ENCODE data around the gene BABAM2.

The BABAM2 gene

DNA sequence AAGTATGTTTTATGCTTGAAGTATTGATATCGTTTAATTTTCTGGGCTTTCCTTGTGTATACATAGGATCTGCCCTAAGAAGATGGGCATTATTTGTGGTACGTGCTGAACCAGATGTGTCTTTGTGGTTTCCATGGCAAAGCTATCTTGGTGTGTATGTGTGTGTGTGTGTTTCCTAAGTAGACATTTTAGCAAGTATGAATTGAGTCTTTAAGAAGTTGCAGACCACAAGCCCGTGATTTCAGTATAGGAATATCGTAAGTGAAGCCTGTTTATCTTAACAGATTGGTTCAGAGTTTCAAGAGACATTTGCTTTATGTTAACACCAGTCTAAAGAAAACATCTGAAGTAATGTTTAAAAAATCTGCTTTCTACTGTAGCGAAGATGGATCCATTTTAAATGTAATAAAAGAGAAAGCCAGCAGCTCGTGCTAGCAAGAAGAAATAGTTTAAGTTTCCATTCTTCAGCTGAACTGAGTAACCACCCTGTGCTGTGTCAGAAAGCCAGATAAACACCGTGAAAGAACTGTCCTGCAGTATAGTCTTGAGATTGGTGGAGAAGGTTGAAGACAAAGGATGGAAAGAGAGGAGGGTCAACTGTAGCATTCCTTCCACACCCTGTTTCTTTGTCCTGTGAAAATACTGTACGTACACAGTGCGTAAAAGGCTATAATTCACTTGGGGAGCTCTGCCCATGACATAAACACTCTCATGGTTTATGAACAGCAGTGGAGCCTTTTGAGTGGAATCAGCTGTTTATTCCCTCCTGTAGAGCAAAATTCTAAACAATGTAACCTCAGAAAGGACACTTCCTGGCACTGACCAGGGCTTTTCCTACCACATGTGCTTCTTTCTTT, 410.2 kb downstream of the BABAM2 start:
- TF ChIP-seq, protein P1, sequence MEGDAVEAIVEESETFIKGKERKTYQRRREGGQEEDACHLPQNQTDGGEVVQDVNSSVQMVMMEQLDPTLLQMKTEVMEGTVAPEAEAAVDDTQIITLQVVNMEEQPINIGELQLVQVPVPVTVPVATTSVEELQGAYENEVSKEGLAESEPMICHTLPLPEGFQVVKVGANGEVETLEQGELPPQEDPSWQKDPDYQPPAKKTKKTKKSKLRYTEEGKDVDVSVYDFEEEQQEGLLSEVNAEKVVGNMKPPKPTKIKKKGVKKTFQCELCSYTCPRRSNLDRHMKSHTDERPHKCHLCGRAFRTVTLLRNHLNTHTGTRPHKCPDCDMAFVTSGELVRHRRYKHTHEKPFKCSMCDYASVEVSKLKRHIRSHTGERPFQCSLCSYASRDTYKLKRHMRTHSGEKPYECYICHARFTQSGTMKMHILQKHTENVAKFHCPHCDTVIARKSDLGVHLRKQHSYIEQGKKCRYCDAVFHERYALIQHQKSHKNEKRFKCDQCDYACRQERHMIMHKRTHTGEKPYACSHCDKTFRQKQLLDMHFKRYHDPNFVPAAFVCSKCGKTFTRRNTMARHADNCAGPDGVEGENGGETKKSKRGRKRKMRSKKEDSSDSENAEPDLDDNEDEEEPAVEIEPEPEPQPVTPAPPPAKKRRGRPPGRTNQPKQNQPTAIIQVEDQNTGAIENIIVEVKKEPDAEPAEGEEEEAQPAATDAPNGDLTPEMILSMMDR (IDR thresholded peaks at IDR 0.05; ENCODE audit: low read depth, low read length): no peak
- H3K4me3 ChIP-seq (ENCODE audit: low read depth, low read length): no peak overlapping the region
- no peaks in the 10 kb centered on the region for H3K27me3 ChIP-seq (ENCODE audit: insufficient read depth, low read depth, severe bottlenecking)
- H3K36me3 ChIP-seq: no peaks in the 10 kb centered on the region
- H3K27ac ChIP-seq: no peak overlapping the region
- H3K9me3 ChIP-seq (ENCODE audit: severe bottlenecking): no peaks in the 10 kb centered on the region
- DNase-seq: no peak

DNA sequence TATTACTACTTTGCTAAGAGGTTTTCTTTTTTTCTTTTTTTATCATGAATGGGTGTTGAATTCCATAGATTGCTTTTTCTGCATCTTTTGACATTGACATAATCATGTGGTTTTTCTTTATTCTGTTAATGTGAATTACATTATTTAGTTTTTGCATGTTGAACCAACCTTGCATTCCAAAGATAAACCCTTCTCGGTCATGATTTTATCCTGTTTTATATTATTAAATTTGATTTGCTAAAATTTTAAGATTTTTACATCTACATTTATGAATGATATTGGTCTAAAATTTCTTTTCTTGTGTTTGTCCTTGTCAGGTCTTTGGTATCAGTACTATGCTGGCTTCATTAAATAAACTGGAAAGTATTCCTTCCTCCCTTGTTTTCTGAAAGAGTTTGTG, 414.7 kb downstream of the BABAM2 start:
- no peaks in the 10 kb centered on the region for H3K27me3 ChIP-seq (ENCODE audit: insufficient read depth, low read depth, severe bottlenecking)
- no peaks in the 10 kb centered on the region for H3K36me3 ChIP-seq
- H3K27ac ChIP-seq: no peak overlapping the region
- TF ChIP-seq, protein P1 (IDR thresholded peaks at IDR 0.05; ENCODE audit: low read depth, low read length): no peak
- no peak overlapping the region for H3K4me3 ChIP-seq (ENCODE audit: low read depth, low read length)
- no peak for DNase-seq
- H3K9me3 ChIP-seq (ENCODE audit: severe bottlenecking): peaks cover 2% of the 10 kb centered on the region

DNA sequence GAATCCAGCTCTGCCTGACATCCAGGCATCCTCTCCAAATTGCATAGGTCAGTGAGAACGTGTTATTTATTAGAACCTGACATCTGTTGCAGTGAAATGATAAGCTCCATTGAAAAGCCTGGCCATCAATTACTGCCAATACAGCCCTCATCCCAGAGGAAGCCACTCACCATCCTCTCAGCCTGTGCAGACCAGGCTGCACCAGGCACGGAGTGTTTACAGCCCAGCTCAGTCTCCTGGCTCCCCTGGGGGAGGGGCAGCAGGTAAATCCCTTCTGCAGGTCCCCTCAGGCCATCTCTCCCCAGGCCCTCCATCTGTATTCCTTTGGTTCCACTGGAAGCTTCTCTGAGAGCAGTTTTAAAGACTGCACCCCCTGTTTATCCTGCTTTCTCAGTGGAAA, 419.6 kb downstream of the BABAM2 start:
- DNase-seq: peak; percentile 86
- H3K4me3 ChIP-seq (ENCODE audit: low read depth, low read length): no peak overlapping the region
- TF ChIP-seq, protein P1 (IDR thresholded peaks at IDR 0.05; ENCODE audit: low read depth, low read length): no peak
- H3K9me3 ChIP-seq (ENCODE audit: severe bottlenecking): peaks cover 2% of the 10 kb centered on the region
- H3K27me3 ChIP-seq (ENCODE audit: insufficient read depth, low read depth, severe bottlenecking): no peaks in the 10 kb centered on the region
- peak overlapping the region; percentile 29; the same call in 1 of the 2 replicates for H3K27ac ChIP-seq
- H3K36me3 ChIP-seq: no peaks in the 10 kb centered on the region

DNA sequence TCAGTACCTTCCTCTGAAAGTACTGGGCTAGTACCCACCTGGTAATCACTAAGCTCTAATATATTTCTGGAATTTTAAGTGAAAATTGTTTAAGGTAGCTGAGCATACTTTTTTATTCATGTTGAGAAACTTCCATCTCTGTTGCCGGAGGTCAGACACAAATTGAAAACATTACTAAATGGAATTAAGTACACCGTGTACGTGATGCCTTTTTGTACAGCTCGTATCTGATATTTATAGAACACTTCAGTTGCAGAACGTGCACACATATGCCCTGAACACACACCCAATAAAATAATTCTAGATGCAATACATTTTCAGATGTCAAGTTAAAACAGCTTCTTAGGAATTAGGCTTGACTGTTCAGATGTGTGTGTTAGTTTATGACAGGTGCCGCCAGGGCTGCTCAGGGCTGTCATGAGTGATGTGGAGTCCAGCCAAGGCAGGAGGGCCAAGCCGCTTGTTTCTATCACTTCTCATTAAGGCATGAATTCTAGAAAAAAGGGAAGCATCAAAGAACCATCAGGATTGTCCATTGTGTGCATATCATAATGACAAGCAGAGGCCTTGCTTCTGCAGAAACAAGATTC, 421.2 kb downstream of the BABAM2 start:
- no peaks in the 10 kb centered on the region for H3K9me3 ChIP-seq (ENCODE audit: severe bottlenecking)
- TF ChIP-seq, protein P1 (IDR thresholded peaks at IDR 0.05; ENCODE audit: low read depth, low read length): no peak
- no peaks in the 10 kb centered on the region for H3K36me3 ChIP-seq

DNA sequence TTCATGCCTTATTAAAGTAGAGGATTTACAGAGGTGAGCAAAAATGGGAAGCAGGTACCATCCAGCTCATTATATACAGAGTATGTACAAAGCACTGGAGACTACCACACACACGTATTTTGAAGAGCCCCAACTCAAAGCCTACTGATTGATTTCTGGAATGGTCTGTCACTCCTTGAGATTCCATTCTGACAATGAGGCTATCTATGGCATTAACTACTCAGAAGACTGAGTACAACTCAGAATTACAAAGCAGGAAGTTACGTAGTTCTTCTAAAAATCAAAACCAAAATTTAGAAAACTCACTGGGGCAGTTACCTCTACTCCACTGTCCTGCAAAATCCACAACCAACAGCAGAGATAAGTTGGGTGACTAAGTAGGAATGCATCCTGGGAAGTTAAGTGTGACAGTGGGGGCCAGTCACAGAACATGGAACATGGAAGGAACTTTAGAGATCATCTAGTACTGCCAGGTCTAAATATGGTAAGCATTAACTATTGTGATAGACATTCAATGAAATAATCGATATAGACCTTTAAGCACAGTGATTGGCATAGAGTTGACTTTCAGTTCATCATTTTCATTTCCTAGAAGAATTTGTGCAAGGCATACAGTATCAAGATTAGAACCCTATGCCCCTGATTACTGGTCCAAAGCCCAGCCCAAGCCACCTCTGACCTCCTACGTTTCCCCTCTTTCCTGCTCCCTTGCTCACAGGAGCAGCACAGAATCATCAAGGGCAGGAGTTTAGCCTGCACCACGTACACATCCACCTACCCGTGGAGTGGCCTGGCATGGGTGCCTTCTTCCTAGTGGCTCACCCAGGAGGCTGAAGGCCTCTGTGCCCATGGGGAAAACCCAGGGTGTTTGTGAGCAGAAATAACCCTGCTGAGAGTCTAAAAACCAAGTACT, 422.0 kb downstream of the BABAM2 start:
- TF ChIP-seq, protein P1 (IDR thresholded peaks at IDR 0.05; ENCODE audit: low read depth, low read length): no peak
- no peak for DNase-seq
- Histone ChIP-seq H3K36me3 (no peaks in the 10 kb centered on the region), H3K27me3 (ENCODE audit: insufficient read depth, low read depth, severe bottlenecking) (no peaks in the 10 kb centered on the region), H3K4me3 (ENCODE audit: low read depth, low read length) (no peak overlapping the region), H3K9me3 (ENCODE audit: severe bottlenecking) (no peaks in the 10 kb centered on the region), H3K27ac (no peak overlapping the region)

More for the DNA sequence above, 421.2 kb downstream of the BABAM2 start:
- no peak overlapping the region for H3K4me3 ChIP-seq (ENCODE audit: low read depth, low read length)
- H3K27me3 ChIP-seq (ENCODE audit: insufficient read depth, low read depth, severe bottlenecking): no peaks in the 10 kb centered on the region
- DNase-seq: no peak
- no peak overlapping the region for H3K27ac ChIP-seq

Data from WERI-Rb-1 (cell line).